22Rv1 (cell line): ENCODE measurements around the gene TTC1.

Experiments used
- H3K27ac ChIP-seq: fragments of 450-650 bp; 2 replicates; pipeline ENCODE4 v1.5.1; 2017
- ZFX ChIP-seq: fragments of 450-650 bp; IDR thresholded peaks from 2 replicates; pipeline ENCODE4 v1.6.1; 2017; ENCODE audit warnings: antibody characterized with exemption, borderline replicate concordance
- TF ChIP-seq, protein P1 (sequence below): fragments of 450-650 bp; IDR thresholded peaks from 2 replicates; pipeline ENCODE4 v1.5.1; 2017; ENCODE audit warnings: mild to moderate bottlenecking

Gene TTC1

DNA sequence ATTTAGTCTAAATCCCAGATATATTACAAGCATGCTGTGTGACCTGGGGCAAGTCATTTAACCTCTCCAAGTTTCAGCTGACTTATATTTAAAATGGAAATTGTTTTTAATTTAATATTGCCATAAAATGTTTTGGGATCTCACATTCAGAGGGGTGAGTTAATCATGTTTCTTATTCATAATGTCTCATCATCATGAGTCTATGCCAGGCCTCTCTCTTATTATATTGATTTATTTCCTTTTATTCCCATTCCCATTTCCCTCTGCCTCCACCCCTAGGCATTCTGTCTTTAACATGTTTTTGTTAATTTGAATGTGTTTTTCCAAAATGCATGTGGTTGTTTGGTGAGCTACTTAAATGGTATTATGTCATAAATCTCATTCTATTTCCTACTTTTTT is 39.0 kb upstream of the TTC1 start:
- no peak overlapping the region for H3K27ac ChIP-seq
- TF ChIP-seq ZFX: no peak
- TF ChIP-seq, protein P1, sequence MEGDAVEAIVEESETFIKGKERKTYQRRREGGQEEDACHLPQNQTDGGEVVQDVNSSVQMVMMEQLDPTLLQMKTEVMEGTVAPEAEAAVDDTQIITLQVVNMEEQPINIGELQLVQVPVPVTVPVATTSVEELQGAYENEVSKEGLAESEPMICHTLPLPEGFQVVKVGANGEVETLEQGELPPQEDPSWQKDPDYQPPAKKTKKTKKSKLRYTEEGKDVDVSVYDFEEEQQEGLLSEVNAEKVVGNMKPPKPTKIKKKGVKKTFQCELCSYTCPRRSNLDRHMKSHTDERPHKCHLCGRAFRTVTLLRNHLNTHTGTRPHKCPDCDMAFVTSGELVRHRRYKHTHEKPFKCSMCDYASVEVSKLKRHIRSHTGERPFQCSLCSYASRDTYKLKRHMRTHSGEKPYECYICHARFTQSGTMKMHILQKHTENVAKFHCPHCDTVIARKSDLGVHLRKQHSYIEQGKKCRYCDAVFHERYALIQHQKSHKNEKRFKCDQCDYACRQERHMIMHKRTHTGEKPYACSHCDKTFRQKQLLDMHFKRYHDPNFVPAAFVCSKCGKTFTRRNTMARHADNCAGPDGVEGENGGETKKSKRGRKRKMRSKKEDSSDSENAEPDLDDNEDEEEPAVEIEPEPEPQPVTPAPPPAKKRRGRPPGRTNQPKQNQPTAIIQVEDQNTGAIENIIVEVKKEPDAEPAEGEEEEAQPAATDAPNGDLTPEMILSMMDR: no peak

- H3K27ac ChIP-seq: no peak overlapping the region
Observed at GRCh38 chr5:159971038-159971437, 37.9 kb upstream of the TTC1 start.

GRCh38 chr5:159971514-159971913 is 37.4 kb upstream of the TTC1 start:
- H3K27ac ChIP-seq: no peak overlapping the region
- no peak for TF ChIP-seq ZFX
- TF ChIP-seq, protein P1: no peak

More at GRCh38 chr5:159971038-159971437, 37.9 kb upstream of the TTC1 start:
- TF ChIP-seq, protein P1: no peak
- TF ChIP-seq ZFX: no peak

GRCh38 chr5:159971931-159972461 is 36.9 kb upstream of the TTC1 start:
- TF ChIP-seq, protein P1: no peak
- no peak for TF ChIP-seq ZFX
- no peak overlapping the region for H3K27ac ChIP-seq

- TF ChIP-seq ZFX: no peak
- TF ChIP-seq, protein P1: no peak
- no peak overlapping the region for H3K27ac ChIP-seq
Observed at GRCh38 chr5:159972538-159973362, 36.2 kb upstream of the TTC1 start.

DNA sequence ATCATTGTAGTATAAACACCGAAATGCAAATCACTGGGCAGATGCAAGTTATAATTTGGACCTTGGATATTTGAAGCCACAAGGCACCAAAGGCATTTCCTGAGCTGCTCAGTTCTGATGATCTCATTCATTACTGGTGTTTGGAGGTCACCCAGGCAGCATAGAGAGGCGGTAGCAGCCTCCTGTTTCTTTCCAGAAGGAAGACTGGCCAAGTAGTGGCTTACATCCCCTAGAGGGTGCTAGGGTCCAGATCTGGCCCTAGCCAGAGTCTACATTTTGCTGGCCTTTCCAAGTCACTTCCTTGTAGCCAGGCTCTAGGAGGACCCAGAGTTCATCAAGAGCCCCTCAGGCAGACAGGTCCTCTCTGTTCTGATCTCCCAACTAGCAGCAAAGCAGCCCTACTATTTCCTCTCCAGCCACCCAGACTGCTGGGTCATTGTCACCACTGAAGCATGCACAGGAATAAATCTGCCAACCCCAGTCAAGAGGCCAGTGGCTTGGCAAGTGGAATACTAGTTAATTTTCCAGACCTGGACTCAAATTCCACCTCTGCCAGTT is 33.4 kb upstream of the TTC1 start:
- H3K27ac ChIP-seq: no peak overlapping the region
- TF ChIP-seq, protein P1: no peak
- TF ChIP-seq ZFX: no peak

- H3K27ac ChIP-seq: no peak overlapping the region
- no peak for TF ChIP-seq ZFX
- TF ChIP-seq, protein P1: no peak
Observed at GRCh38 chr5:159976921-159977320, 32.0 kb upstream of the TTC1 start.
